ENCODE data around the gene MRAP. TPM values are rescaled to one million over a fixed set of nuclear protein-coding genes. Genes with fewer than 3 reads are reported as not detected.

Gene MRAP
- total and polyA plus RNA-seq, 7 experiments from 2014 or later: not detected

DNA sequence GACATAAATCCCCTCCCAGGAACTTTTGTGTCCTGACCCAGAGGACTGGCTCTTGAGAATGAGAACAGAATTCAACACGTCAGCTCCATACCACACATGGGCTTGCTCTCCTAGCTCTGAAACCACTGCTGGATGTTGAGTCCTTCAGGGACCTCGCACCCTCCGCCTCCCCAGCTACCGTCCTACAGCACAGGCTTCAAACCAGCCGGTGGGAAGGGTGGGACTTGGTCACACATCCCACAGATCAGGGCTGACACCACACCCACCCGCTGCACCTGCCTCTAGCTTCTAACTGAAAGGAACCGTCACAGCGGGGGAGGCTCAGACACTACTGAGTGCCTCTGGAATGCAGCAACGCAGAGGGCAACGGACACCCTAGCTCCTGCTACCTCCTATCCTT lies 24.0 kb downstream of the MRAP start:
- H3K27ac ChIP-seq (ENCODE audit: low read depth, low read length): no peak overlapping the region
- H3K27ac Mint-ChIP-seq: no peak overlapping the region
- H3K4me1 ChIP-seq (ENCODE audit: control insufficient read depth in 2 of 2, insufficient read depth in 2 of 2, low read length in 2 of 2): no peaks in the 10 kb centered on the region
- no peaks in the 10 kb centered on the region for H3K27me3 Mint-ChIP-seq
- ATAC-seq (no peak), DNase-seq (no peak)
- H3K36me3 Mint-ChIP-seq: peaks cover 26 to 94% (median 51%) of the 10 kb centered on the region in 5 donors
- H3K36me3 ChIP-seq (ENCODE audit: control insufficient read depth in 2 of 3, insufficient read depth in 3 of 3, low read length in 3 of 3): peaks cover 24 to 95% (median 27%) of the 10 kb centered on the region in 3 experiments
- no peaks in the 10 kb centered on the region for H3K9me3 Mint-ChIP-seq
- H3K4me1 Mint-ChIP-seq: no peaks in the 10 kb centered on the region
- CTCF ChIA-PET: no interaction called here
- no peaks in the 10 kb centered on the region for H3K9me3 ChIP-seq (ENCODE audit: control insufficient read depth in 2 of 3, low read length in 3 of 3)
- no peak overlapping the region for H3K4me3 Mint-ChIP-seq
- POLR2A ChIA-PET: no interaction called here
- intact Hi-C loops (cut with micrococcal nuclease): no loop called here
- no peak overlapping the region for H3K4me3 ChIP-seq (ENCODE audit: low read length)
- no peaks in the 10 kb centered on the region for H3K27me3 ChIP-seq (ENCODE audit: control insufficient read depth in 2 of 2, insufficient read depth in 2 of 2, low read length in 2 of 2)

DNA sequence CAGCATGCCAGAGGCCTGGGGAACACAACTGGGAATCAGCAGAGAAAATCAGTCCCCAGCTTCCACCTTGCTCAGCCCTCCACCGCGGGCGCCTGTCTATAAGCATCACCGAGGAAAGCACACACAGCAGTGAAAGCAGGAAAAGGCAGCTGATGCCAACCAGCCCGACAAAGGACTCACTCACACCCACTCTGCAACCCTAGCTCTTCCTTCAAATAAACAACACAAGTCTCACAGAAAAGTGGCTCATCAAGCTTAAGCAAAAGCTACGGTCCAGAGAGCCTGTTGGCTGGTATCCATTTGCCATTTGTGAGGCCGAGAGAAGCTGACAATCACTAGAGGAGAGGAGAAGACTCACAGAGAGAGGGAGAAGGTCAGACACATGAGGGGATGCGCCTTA lies 27.1 kb downstream of the MRAP start:
- intact Hi-C loops (cut with micrococcal nuclease): no loop called here

DNA sequence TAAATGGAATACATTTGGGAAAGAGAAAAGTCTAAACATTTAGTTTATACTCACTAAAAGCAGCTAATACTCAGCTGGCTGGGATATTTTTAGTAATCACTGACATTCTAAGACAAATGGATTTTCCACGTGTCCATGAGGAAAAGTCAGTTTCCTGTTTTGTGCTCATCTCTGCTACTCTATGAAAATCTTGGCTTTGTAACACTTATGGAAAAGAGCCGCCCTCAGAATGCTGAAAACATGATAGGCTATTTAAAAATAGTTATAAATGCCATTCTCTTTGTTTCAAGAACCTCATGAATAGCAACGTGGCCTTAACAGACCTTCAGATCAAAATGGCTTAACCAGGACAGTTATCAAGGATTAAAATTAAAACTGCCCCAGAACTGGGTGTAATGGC lies 29.9 kb downstream of the MRAP start:
- Histone ChIP-seq H3K27me3 (ENCODE audit: control insufficient read depth in 2 of 2, insufficient read depth in 2 of 2, low read length in 2 of 2) (no peaks in the 10 kb centered on the region), H3K9me3 (ENCODE audit: control insufficient read depth in 2 of 3, low read length in 3 of 3) (no peaks in the 10 kb centered on the region), H3K4me1 (ENCODE audit: control insufficient read depth in 2 of 2, insufficient read depth in 2 of 2, low read length in 2 of 2) (no peaks in the 10 kb centered on the region), H3K27ac (ENCODE audit: low read depth, low read length) (no peak overlapping the region), H3K4me3 (ENCODE audit: low read length) (no peak overlapping the region), H3K36me3 (ENCODE audit: control insufficient read depth in 2 of 3, insufficient read depth in 3 of 3, low read length in 3 of 3) (peaks cover 3 to 87% (median 11%) of the 10 kb centered on the region in 3 experiments)
- CTCF ChIA-PET: no interaction called here
- Mint-ChIP-seq H3K9me3 (no peaks in the 10 kb centered on the region), H3K27me3 (no peaks in the 10 kb centered on the region), H3K27ac (no peak overlapping the region), H3K4me1 (peaks cover 0 to 7% (median 0%) of the 10 kb centered on the region in 7 donors), H3K36me3 (peaks cover 32 to 88% (median 68%) of the 10 kb centered on the region in 5 donors), H3K4me3 (no peak overlapping the region)
- POLR2A ChIA-PET: interaction anchor here (1.4 kb wide), 1 partner anchor 11 kb away, joined by 4 read pairs; no protein-coding TSS in a partner anchor
- ATAC-seq (no peak), DNase-seq (no peak)
- intact Hi-C loops (cut with micrococcal nuclease): no loop called here

More for the DNA sequence above, 27.1 kb downstream of the MRAP start:
- no peaks in the 10 kb centered on the region for H3K27me3 ChIP-seq (ENCODE audit: control insufficient read depth in 2 of 2, insufficient read depth in 2 of 2, low read length in 2 of 2)
- no peaks in the 10 kb centered on the region for H3K9me3 ChIP-seq (ENCODE audit: control insufficient read depth in 2 of 3, low read length in 3 of 3)
- H3K4me3 ChIP-seq (ENCODE audit: low read length): no peak overlapping the region
- no peak for ATAC-seq
- peaks cover 19 to 88% (median 48%) of the 10 kb centered on the region in 5 donors for H3K36me3 Mint-ChIP-seq
- H3K4me3 Mint-ChIP-seq: no peak overlapping the region
- H3K27me3 Mint-ChIP-seq: no peaks in the 10 kb centered on the region
- no peak overlapping the region for H3K27ac ChIP-seq (ENCODE audit: low read depth, low read length)
- peaks cover 0 to under 1% (median 0%) of the 10 kb centered on the region in 7 donors for H3K4me1 Mint-ChIP-seq
- ChIA-PET POLR2A (no interaction called here), CTCF (no interaction called here)
- peaks cover 16 to 90% (median 18%) of the 10 kb centered on the region in 3 experiments for H3K36me3 ChIP-seq (ENCODE audit: control insufficient read depth in 2 of 3, insufficient read depth in 3 of 3, low read length in 3 of 3)
- DNase-seq: no peak
- no peaks in the 10 kb centered on the region for H3K4me1 ChIP-seq (ENCODE audit: control insufficient read depth in 2 of 2, insufficient read depth in 2 of 2, low read length in 2 of 2)
- H3K27ac Mint-ChIP-seq: no peak overlapping the region
- H3K9me3 Mint-ChIP-seq: no peaks in the 10 kb centered on the region

GRCh38 chr21:32329331-32329730 lies 30.7 kb downstream of the MRAP start:
- intact Hi-C loops (cut with micrococcal nuclease): no loop called here
- H3K4me1 Mint-ChIP-seq: peaks cover 0 to 7% (median 0%) of the 10 kb centered on the region in 7 donors
- peak overlapping the region in 1 of 9 donors; percentile 31 for H3K27ac Mint-ChIP-seq
- Histone ChIP-seq H3K27me3 (ENCODE audit: control insufficient read depth in 2 of 2, insufficient read depth in 2 of 2, low read length in 2 of 2) (no peaks in the 10 kb centered on the region), H3K36me3 (ENCODE audit: control insufficient read depth in 2 of 3, insufficient read depth in 3 of 3, low read length in 3 of 3) (peaks cover 3 to 87% (median 3%) of the 10 kb centered on the region in 3 experiments), H3K9me3 (ENCODE audit: control insufficient read depth in 2 of 3, low read length in 3 of 3) (no peaks in the 10 kb centered on the region), H3K4me3 (ENCODE audit: low read length) (no peak overlapping the region), H3K4me1 (ENCODE audit: control insufficient read depth in 2 of 2, insufficient read depth in 2 of 2, low read length in 2 of 2) (no peaks in the 10 kb centered on the region), H3K27ac (ENCODE audit: low read depth, low read length) (no peak overlapping the region)
- H3K36me3 Mint-ChIP-seq: peaks cover 33 to 91% (median 68%) of the 10 kb centered on the region in 5 donors
- H3K4me3 Mint-ChIP-seq: no peak overlapping the region
- DNase-seq (no peak), ATAC-seq (no peak)
- H3K27me3 Mint-ChIP-seq: no peaks in the 10 kb centered on the region
- CTCF ChIA-PET: no interaction called here
- POLR2A ChIA-PET: interaction anchor here (1.4 kb wide), 1 partner anchor 12 kb away, joined by 4 read pairs; no protein-coding TSS in a partner anchor
- no peaks in the 10 kb centered on the region for H3K9me3 Mint-ChIP-seq

DNA sequence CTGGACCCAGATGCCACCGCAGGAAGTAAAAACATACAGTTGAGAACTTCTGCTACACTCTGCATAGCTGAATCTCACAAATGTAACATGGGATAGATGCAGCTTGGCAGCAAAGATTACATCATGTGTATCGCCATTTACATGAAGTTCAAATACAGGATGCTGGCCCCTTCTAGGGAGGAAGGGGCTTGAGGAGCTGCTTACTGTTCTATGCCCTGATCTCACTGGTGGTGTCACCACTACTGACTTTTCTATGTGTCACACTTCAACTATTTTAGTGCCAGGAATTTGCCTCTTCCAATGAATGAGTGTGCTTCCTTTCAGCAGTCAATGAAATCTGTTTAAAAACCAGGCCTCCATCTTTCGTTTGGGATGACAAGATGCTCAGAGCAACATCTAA lies 31.1 kb downstream of the MRAP start:
- CTCF ChIA-PET: no interaction called here

DNA sequence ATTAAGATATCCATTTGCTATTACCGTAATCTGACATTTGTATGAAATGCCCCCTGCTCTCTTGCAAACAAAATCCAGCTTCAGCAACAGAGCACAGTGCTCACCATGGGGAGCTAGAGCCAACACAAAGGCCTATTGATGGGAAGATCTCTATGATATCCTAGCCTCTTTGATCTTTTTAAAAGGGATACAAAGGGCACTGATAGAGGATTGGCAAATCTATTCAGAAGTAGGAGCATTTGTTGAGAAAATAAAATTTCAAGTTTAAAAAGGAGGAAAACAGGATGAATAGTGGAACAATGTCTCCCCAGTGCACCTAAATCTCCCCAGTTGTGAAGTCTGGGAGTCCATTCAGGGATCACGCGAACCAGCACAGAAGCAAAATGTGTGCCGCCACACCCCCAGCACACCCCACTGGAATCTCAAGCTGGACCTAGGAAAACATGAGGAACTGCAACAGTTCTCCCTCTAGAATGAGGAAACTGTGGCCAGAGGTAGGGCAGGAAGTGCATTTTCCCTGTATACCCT lies 32.2 kb downstream of the MRAP start:
- Mint-ChIP-seq H3K27ac (no peak overlapping the region), H3K4me3 (no peak overlapping the region), H3K4me1 (peaks cover 0 to 7% (median 0%) of the 10 kb centered on the region in 7 donors), H3K27me3 (no peaks in the 10 kb centered on the region), H3K36me3 (peaks cover 33 to 89% (median 65%) of the 10 kb centered on the region in 5 donors), H3K9me3 (no peaks in the 10 kb centered on the region)
- ChIA-PET POLR2A (no interaction called here), CTCF (interaction anchor here (0.6 kb wide), 1 partner anchor 22 kb away, joined by 3 read pairs; no protein-coding TSS in a partner anchor)
- Histone ChIP-seq H3K27ac (ENCODE audit: low read depth, low read length) (no peak overlapping the region), H3K4me3 (ENCODE audit: low read length) (no peak overlapping the region), H3K36me3 (ENCODE audit: control insufficient read depth in 2 of 3, insufficient read depth in 3 of 3, low read length in 3 of 3) (peaks cover 0 to 87% (median 3%) of the 10 kb centered on the region in 3 experiments), H3K4me1 (ENCODE audit: control insufficient read depth in 2 of 2, insufficient read depth in 2 of 2, low read length in 2 of 2) (no peaks in the 10 kb centered on the region), H3K9me3 (ENCODE audit: control insufficient read depth in 2 of 3, low read length in 3 of 3) (no peaks in the 10 kb centered on the region), H3K27me3 (ENCODE audit: control insufficient read depth in 2 of 2, insufficient read depth in 2 of 2, low read length in 2 of 2) (no peaks in the 10 kb centered on the region)
- ATAC-seq (no peak), DNase-seq (no peak)
- intact Hi-C loops (cut with micrococcal nuclease): no loop called here

More for the DNA sequence above, 31.1 kb downstream of the MRAP start:
- no peak for DNase-seq
- no peak for ATAC-seq
- peaks cover 0 to 87% (median 3%) of the 10 kb centered on the region in 3 experiments for H3K36me3 ChIP-seq (ENCODE audit: control insufficient read depth in 2 of 3, insufficient read depth in 3 of 3, low read length in 3 of 3)
- no peak overlapping the region for H3K4me3 ChIP-seq (ENCODE audit: low read length)
- intact Hi-C loops (cut with micrococcal nuclease): no loop called here
- H3K27me3 ChIP-seq (ENCODE audit: control insufficient read depth in 2 of 2, insufficient read depth in 2 of 2, low read length in 2 of 2): no peaks in the 10 kb centered on the region
- no peaks in the 10 kb centered on the region for H3K9me3 ChIP-seq (ENCODE audit: control insufficient read depth in 2 of 3, low read length in 3 of 3)
- no peaks in the 10 kb centered on the region for H3K9me3 Mint-ChIP-seq
- POLR2A ChIA-PET: no interaction called here
- H3K36me3 Mint-ChIP-seq: peaks cover 33 to 89% (median 65%) of the 10 kb centered on the region in 5 donors
- no peaks in the 10 kb centered on the region for H3K27me3 Mint-ChIP-seq
- H3K4me1 ChIP-seq (ENCODE audit: control insufficient read depth in 2 of 2, insufficient read depth in 2 of 2, low read length in 2 of 2): no peaks in the 10 kb centered on the region
- H3K27ac Mint-ChIP-seq: peak overlapping the region in 1 of 9 donors; percentile 31
- no peak overlapping the region for H3K27ac ChIP-seq (ENCODE audit: low read depth, low read length)
- no peak overlapping the region for H3K4me3 Mint-ChIP-seq
- peaks cover 0 to 7% (median 0%) of the 10 kb centered on the region in 7 donors for H3K4me1 Mint-ChIP-seq
